Measurements from ENCODE around the gene PLA2G4E. TPM values are rescaled to one million over a fixed set of nuclear protein-coding genes. Genes with fewer than 3 reads are reported as not detected.

PLA2G4E gene
- total RNA-seq, 1 experiment from 2014 or later = 1.8 TPM

DNA sequence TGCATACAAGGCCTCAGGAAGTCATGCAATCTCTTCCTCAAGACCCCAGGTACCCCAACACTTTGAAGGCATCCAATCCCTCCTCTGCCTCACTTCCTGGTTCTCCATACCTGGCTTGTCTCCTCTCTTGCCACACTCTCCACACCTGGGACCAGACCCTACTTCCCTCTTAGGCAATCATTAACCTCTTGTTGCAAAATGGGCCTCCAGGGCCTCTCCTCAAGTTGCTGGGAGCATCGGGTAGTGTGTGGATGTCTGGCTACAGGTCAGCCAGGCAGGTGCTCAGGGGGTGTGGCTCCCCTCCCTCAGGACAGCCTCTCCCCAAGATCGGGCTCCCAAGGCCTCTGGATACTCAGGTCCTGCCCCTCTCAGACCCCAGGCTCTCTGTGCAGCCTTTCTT is 8.6 kb downstream of the PLA2G4E start:
- H3K4me1 ChIP-seq = peaks cover 57% of the 10 kb centered on the region
- H3K9me3 ChIP-seq = no peaks in the 10 kb centered on the region
- ChIA-PET CTCF (interaction anchor here (0.7 to 1.4 kb wide), 5 partner anchors 10 to 72 kb away, joined by 3 to 8 read pairs (median 5); no protein-coding TSS in a partner anchor), POLR2A (interaction anchor here (1.0 kb wide), 1 partner anchor 34 kb away, joined by 3 read pairs; no protein-coding TSS in a partner anchor)
- no TSS peak for BruUV-seq (replicated peaks)
- peaks cover 6% of the 10 kb centered on the region for H3K9me3 Mint-ChIP-seq (ENCODE audit: unreplicated experiment)
- H3K36me3 ChIP-seq (ENCODE audit: control insufficient read depth, insufficient read depth, low read length) = no peaks in the 10 kb centered on the region
- peaks cover 15% of the 10 kb centered on the region for H3K36me3 Mint-ChIP-seq (ENCODE audit: insufficient read depth, unreplicated experiment)
- intact Hi-C loops (cut with micrococcal nuclease; ENCODE audit: unreplicated experiment) = loop anchor here (1.0 kb wide), 2 partner anchors 34 to 45 kb away; no protein-coding TSS in a partner anchor
- no peaks in the 10 kb centered on the region for H3K27me3 ChIP-seq (replicated peaks; ENCODE audit: control insufficient read depth, insufficient read depth, low read length)
- peak; percentile 92 to 96 for DNase-seq
- TF ChIP-seq, protein P1, sequence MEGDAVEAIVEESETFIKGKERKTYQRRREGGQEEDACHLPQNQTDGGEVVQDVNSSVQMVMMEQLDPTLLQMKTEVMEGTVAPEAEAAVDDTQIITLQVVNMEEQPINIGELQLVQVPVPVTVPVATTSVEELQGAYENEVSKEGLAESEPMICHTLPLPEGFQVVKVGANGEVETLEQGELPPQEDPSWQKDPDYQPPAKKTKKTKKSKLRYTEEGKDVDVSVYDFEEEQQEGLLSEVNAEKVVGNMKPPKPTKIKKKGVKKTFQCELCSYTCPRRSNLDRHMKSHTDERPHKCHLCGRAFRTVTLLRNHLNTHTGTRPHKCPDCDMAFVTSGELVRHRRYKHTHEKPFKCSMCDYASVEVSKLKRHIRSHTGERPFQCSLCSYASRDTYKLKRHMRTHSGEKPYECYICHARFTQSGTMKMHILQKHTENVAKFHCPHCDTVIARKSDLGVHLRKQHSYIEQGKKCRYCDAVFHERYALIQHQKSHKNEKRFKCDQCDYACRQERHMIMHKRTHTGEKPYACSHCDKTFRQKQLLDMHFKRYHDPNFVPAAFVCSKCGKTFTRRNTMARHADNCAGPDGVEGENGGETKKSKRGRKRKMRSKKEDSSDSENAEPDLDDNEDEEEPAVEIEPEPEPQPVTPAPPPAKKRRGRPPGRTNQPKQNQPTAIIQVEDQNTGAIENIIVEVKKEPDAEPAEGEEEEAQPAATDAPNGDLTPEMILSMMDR (IDR thresholded peaks at IDR 0.05; ENCODE audit: insufficient read depth in 1 of 2, low read depth in 1 of 2, low read length in 1 of 2, severe bottlenecking in 1 of 2, unreplicated experiment in 1 of 2) = no peak
- H3K4me1 Mint-ChIP-seq (ENCODE audit: low read depth, unreplicated experiment) = peaks cover 49% of the 10 kb centered on the region
- no peak overlapping the region; the same call in 1 of the 2 replicates for H3K4me3 ChIP-seq (ENCODE audit: low read depth, low read length)
- peak overlapping the region; percentile 68 for H3K4me3 Mint-ChIP-seq (ENCODE audit: unreplicated experiment)
- peak overlapping the region; percentile 91 for H3K27ac Mint-ChIP-seq (ENCODE audit: unreplicated experiment)
- H3K27me3 Mint-ChIP-seq (ENCODE audit: insufficient read depth, unreplicated experiment) = no peaks in the 10 kb centered on the region

DNA sequence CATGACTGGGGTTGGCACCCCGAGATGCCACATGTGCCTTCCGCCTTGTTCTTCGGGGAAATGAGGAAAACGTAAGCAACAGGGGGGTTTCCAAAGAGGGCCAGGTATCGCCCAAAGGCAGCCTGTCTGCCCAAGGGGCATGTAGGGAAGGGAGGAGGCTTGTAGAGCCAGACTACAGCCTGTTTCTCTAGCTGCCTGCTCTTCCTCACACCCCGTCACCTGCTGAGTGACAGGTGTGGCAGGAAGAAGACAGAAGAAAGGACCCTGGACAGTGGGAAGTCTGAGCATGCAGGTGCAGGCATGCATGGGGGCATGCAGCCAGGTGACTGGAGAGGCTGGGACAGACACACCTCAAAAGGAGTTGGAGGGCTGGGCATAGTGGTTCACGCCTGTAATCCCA is 9.8 kb downstream of the PLA2G4E start:
- H3K27ac Mint-ChIP-seq (ENCODE audit: unreplicated experiment) = peak overlapping the region; percentile 91
- Histone ChIP-seq H3K4me3 (ENCODE audit: low read depth, low read length) (no peak overlapping the region), H3K4me1 (peaks cover 57% of the 10 kb centered on the region), H3K36me3 (ENCODE audit: control insufficient read depth, insufficient read depth, low read length) (no peaks in the 10 kb centered on the region), H3K27me3 (replicated peaks; ENCODE audit: control insufficient read depth, insufficient read depth, low read length) (no peaks in the 10 kb centered on the region), H3K9me3 (no peaks in the 10 kb centered on the region)
- intact Hi-C loops (cut with micrococcal nuclease; ENCODE audit: unreplicated experiment) = no loop called here
- no peak for DNase-seq
- H3K4me3 Mint-ChIP-seq (ENCODE audit: unreplicated experiment) = peak overlapping the region; percentile 54
- no TSS peak for BruUV-seq (replicated peaks)
- H3K36me3 Mint-ChIP-seq (ENCODE audit: insufficient read depth, unreplicated experiment) = peaks cover 15% of the 10 kb centered on the region
- POLR2A ChIA-PET = no interaction called here
- peaks cover 10% of the 10 kb centered on the region for H3K9me3 Mint-ChIP-seq (ENCODE audit: unreplicated experiment)
- no peaks in the 10 kb centered on the region for H3K27me3 Mint-ChIP-seq (ENCODE audit: insufficient read depth, unreplicated experiment)
- TF ChIP-seq, protein P1 (IDR thresholded peaks at IDR 0.05; ENCODE audit: insufficient read depth in 1 of 2, low read depth in 1 of 2, low read length in 1 of 2, severe bottlenecking in 1 of 2, unreplicated experiment in 1 of 2) = no peak
- peaks cover 51% of the 10 kb centered on the region for H3K4me1 Mint-ChIP-seq (ENCODE audit: low read depth, unreplicated experiment)
- CTCF ChIA-PET = no interaction called here

DNA sequence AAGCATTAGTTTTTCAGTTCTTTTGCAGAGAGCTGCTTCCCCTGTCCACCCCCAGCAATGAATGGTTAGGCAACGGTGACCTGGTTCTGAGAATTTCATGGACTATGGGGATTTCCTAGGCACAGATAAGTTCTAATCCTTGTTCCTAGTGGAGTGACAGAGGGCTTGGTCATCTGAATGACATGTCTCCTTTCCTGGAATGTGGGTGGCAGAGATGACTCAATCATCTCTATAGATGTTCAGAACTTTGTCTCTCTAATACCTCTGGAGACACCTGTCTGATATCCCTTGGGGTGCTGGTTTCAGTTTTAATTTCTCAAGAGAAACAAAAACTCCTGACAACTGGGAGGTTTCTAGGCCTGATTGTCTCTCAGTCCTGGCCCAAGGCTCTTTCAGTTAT is 10.4 kb downstream of the PLA2G4E start:
- Mint-ChIP-seq H3K36me3 (ENCODE audit: insufficient read depth, unreplicated experiment) (peaks cover 15% of the 10 kb centered on the region), H3K4me1 (ENCODE audit: low read depth, unreplicated experiment) (peaks cover 51% of the 10 kb centered on the region), H3K27me3 (ENCODE audit: insufficient read depth, unreplicated experiment) (no peaks in the 10 kb centered on the region), H3K9me3 (ENCODE audit: unreplicated experiment) (peaks cover 10% of the 10 kb centered on the region), H3K27ac (ENCODE audit: unreplicated experiment) (peak overlapping the region; percentile 91), H3K4me3 (ENCODE audit: unreplicated experiment) (peak overlapping the region; percentile 54)
- TF ChIP-seq, protein P1 (IDR thresholded peaks at IDR 0.05; ENCODE audit: insufficient read depth in 1 of 2, low read depth in 1 of 2, low read length in 1 of 2, severe bottlenecking in 1 of 2, unreplicated experiment in 1 of 2) = no peak
- intact Hi-C loops (cut with micrococcal nuclease; ENCODE audit: unreplicated experiment) = no loop called here
- ChIA-PET CTCF (interaction anchor here (1.7 kb wide), 1 partner anchor 47 kb away, joined by 5 read pairs; no protein-coding TSS in a partner anchor), POLR2A (no interaction called here)
- no peaks in the 10 kb centered on the region for H3K9me3 ChIP-seq
- peak; percentile 52 to 61 for DNase-seq
- H3K36me3 ChIP-seq (ENCODE audit: control insufficient read depth, insufficient read depth, low read length) = no peaks in the 10 kb centered on the region
- no TSS peak for BruUV-seq (replicated peaks)
- H3K27me3 ChIP-seq (replicated peaks; ENCODE audit: control insufficient read depth, insufficient read depth, low read length) = no peaks in the 10 kb centered on the region
- H3K4me3 ChIP-seq (ENCODE audit: low read depth, low read length) = no peak overlapping the region
- H3K4me1 ChIP-seq = peaks cover 57% of the 10 kb centered on the region

All from Caco-2 (cell line).